ENCODE results near the gene ARRDC4.

ARRDC4 gene

DNA sequence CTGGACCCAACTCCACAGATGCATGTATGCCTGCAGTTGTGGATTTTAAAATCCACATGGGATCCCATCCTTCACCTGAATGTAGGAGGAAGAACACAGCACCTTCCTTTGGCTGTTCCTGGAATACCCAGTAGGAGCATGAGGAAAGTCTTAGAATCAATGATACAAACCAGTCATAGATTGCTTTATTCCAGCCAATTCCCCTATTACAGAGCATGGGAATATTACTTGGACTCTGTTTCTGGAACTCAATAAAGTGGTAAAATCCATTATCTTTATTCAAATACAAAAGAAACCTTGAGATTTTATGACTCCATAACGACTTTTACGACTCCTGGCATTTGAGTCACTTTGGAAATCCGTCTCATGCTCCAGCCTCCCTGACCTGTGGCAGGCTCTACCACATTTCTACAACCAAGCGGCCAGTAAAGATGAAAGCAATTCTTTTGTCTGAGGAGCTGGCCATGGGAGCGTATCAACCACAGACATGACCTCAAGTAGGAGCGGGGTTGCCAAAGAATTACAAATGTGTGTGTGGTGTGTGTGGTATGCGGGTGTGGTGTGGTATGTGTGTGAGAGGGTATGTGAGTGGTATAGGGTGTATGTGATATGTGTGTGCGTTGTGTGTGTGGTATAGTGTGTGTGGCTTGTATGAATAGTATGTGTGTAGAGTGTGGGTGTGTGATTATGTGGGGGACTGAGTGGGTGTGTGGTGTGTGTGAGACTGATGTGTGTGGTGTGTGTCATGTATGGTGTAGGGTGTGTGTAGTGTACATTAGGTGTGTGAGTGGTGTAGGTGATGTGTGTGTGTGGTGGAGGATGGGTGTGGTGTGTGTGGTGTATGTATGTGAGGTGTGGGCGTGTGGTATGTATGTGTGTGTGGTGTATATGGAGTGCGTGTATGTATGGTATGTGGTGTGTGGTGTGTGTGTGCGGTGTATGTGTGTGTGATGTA is 40.0 kb downstream of the ARRDC4 start:
- DNase-seq, result no peak

DNA sequence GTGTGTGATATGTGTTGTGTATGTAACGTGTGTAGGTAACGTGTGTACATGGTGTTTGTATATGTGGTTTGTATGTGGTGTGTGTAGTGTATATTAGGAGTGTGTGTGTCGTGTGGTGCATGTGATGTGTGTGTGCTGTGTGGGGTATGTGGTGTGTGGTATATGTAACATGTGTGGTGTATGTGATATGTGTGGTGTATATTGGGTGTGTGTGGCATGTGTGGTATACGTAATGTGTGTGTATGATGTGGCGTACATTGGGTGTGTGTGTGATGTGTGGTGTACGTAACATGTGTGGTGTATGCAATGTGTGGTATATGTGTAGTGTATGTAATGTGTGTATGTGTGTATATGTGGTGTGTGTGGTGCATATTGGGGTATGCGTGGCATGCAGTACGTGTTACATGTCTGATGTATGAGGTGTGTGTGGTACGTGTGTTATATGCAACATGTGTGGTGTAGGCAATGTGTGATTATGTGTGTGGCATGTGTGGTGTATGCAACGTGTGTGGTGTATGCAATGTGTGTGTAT is 41.2 kb downstream of the ARRDC4 start:
- DNase-seq, result no peak

DNA sequence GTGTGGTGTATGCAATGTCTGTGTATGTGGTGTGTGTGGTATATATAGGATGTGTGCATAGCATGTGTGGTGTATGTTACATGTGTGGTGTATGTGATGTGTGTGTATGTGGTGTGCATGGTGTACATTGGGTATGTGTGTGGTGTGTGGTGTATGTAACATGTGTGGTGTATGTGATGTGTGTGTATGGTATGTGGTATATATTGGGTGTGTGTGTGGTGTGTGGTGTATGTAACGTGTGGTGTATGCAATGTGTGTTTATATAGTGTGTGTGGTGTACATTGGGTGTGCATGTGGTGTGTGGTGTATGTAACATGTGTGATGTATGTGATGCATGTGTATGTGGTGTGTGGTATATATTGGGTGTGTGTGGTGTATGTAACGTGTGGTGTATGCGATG is 41.9 kb downstream of the ARRDC4 start:
- no peak for DNase-seq

DNA sequence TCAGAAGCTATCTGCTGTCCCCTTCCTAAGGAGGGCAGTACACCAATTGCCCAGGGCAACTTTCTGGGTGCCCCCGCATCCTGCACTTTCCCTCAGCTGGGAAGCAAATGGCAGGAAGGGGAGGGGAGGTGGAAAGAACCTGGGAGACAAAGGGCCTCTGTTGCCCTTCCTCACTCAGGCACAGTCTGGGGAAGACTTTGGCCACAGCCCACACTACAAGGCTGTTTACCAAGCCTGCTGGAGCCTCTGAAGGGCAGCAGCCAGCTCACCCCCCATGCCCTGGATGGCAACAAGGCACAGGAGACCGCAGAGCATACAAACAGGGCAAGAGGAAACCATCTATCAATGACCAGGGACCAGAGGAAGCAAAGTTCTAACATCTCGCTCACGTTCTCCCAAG is 42.4 kb downstream of the ARRDC4 start:
- no peak for DNase-seq

DNA sequence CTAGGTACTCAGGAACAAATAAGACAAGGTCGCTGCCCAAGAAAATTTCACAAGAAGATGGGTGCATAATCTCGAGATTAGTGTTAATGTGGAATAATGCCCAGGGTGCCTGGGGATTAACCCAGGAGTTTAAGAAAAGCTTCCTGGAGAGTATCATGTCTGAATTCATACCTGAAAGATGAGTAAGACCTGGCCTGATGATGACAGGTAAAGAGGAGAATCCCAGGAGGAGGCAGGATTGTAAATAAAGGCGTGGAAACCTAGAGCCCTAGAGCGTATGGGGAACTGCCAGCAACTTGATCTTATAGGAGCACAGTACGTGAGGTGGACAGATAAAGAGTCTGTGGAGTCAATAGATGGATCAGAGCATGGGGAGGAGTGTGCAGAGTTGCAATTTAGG is 43.0 kb downstream of the ARRDC4 start:
- DNase-seq, result no peak

DNA sequence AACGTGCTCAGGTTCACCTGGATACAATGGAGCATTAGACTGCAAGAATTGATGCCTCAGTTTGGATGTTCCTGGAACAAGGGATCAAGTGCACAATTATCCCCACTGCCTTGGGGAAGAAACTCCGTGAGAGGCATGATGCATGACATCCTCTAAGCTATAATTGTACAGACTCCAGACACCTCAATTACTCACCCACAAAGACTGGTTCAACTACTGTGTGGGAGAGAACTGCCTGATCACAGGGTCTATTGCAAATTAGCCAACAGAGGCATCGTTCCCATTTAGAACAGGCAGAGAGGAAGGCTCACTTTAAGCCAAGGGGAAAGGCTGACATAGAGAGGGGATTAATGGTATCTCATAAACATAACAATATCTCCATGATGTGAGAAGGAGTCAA is 43.5 kb downstream of the ARRDC4 start:
- DNase-seq, result no peak

DNA sequence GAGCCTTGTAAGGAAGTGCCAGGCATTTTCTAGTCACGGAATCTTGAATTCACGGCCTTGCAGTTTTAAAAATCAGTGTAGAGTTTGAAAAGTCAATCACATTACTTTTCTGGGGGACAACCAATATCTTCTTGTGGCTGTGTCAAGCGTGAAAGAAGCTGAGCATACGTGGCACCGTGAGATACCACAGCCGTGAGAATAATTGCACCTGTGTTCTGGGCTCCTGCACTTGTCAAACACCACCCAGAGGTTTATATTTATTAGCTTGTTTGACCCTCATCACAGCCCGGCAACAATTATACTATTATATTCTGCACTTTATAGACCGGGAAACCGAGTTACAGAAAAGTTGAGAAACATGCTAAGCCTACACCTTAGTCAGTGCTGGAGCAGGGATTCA is 45.2 kb downstream of the ARRDC4 start:
- no peak for DNase-seq

DNA sequence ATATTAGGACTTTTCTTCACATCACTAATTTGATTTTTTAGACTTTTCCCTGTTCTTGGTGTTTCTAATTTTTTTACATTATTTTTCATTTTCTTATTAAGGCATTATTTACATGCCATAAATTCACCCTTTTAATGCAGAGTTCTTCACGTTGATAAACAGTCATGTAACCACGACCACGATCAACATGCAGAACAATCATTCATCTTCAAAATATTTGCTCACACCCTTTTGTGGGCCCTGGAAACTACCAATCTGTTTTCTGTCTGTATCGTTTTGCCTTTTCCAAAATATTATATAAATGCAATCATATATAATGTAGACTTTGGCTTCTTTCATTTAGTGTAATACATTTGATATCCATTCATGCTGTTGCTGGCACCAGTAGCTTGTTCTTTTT is 48.7 kb downstream of the ARRDC4 start:
- DNase-seq, result no peak

DNA sequence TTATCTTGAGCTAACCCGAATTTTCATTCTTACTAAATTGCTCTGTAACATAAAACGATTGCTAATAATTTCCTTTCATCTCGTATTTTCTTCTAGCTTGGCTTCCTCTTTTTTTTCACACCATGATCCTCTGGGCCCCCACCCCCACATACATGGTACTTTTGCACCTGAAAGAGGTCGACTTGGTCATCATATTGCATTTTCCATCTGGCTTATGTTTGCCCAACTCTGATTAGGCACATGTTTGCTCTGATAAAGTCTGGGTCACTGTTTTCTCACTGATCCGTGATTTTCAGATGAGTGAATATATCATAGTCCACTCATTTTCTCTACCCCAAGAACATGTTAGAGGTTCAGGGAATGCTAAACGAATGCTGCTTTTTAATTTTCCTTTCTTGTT is 49.5 kb downstream of the ARRDC4 start:
- no peak for DNase-seq

DNA sequence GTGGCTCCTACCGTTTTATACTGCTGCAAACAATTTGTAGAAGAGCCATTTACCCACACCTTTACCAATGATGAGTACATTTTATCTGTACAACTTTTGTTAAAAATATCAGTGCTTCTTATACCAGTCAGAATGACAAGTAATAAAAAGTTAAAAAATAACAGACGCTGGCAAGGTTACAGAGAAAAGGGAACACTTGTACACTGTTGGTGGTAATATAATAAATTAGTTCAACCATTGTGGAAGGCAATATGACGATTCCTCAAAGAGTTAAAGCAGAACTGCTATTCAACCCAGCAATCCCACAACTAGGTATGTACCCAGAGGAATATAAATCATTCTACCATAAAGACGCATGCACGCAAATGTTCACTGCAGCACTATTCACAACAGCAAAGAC is 51.9 kb downstream of the ARRDC4 start:
- DNase-seq, result no peak

DNA sequence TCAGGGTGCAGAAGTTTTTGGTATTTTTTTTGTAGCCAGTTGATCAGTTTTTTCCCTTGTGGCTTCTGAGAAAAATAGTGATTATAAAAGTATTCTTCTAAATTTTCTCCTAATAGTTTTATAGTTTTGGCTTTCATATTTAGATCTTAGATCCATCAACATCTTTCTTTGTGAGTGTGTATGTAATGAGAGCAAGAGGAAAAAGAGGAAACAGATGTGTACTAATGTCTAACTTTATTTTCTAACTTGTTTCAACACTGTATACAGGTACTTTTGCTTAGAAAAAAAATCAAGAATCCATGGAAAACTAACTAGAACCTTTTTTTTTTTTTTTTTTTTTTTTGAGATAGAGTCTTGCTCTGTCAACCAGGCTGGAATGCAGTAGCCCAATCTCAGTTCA is 53.1 kb downstream of the ARRDC4 start:
- no peak for DNase-seq

DNA sequence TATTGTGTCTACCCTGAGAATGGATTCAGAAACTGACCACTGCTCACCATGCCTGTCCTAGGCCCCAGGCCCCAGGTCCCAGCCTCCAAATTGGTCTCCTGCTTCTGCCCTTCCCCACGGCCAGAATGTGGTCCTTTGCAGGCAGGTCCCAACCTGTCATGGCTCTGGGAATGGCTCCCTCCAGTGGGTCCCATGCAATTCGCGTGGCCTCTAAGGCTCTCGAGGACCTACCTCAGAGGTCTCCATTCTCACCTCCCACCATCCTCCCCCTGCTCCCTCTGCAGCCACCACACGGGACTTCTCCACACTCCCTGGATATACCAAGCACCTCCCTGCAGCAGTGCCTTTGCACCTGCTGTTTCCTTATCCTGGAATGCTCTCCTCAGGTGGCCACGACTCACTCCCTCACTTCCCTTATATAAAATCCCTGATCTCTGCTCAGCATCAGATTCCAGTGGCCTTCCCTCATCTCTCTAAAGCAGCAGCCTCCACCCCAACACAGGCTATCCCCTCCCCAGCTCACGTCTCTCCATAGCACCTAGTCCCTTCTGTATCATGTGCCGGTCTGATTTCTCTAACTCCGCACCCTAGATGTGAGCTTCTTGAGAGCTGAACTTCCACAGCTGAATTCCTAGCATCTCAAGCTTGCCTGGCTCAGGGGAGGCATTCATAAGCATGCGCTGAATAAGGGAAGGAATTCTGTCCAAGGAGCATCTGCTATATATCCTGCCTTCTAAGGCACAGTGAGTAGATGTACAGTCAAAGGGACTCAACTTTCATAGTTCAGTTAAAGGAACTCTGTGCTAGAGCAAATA is 56.9 kb downstream of the ARRDC4 start:
- no peak for DNase-seq

DNA sequence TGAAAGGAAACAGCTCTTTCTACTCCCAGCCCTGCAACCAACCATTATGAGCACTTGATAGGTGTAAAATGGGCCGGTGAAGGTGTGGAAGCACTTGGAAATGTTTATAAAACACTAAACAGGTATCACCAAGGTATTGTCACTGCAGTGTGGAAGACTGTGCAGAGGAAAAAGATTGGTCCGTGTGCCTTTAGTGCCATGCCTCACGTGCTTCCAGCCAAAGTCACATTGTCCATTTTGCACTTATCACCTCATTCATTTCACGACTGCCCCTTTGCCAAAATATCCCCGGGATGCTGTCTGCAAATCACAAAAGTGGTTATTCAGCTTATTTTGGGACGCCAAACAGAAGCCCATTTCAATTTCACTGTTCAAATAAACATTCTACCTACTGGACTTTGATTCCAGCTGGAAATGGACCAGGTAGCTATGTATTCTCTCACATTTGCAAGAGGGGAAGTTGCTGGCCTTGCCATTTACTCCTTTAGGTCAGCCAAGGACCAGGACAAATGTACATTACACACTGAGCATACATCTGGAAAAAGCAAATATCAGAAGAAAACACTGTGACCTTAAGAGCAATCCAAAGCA is 58.4 kb downstream of the ARRDC4 start:
- no peak for DNase-seq

Measured in NCI-H1417 treated with DMSO at 0.1 percent for 48 hours (cell line).